K562 (cell line): ENCODE results near the gene PGLYRP1. TPM values are rescaled to one million over a fixed set of nuclear protein-coding genes. Genes with fewer than 3 reads are reported as not detected.

Experiments used
- ATAC-seq: fragments of 200-7000 bp; cut with Tn5 transposase; 3 replicates; pipeline ENCODE4 v1.9.1; 2020; ENCODE audit warnings: moderate library complexity
- BruUV-seq: library from RNA; stranded (reverse); fragments of 400-500 nt; replicated peaks from 2 replicates; lab custom pipeline; 2021; lab: Mats Ljungman, UMichigan
- CTCF ChIA-PET: fragments of 300-600 bp; formaldehyde crosslinking; extraction: SDS; loops from one replicate; lab custom pipeline; 2021; ENCODE audit warnings: low intra/inter-chr PET ratio; lab: Yijun Ruan, JAX
- POLR2A ChIA-PET: fragments of 300-600, 350-650 bp; sonication (Branson Sonifier 250); formaldehyde crosslinking; extraction: SDS; loops from one replicate; lab custom pipeline; 2021; ENCODE audit warnings: antibody characterized with exemption, inconsistent platforms; lab: Yijun Ruan, JAX
- DNase-seq, 4 experiments: peaks; one replicate each; pipeline versions ENCODE4 v3.0.0 to v3.0.0-alpha.2; 2011 to 2018; ENCODE audit warnings: low spot score in 3 of 4, mixed read lengths in 3 of 4; ENCODE audit errors: extremely low read depth in 1 of 4
- FAIRE-seq: peaks from 2 replicates; lab custom pipeline; 2011; peaks lifted over from hg19 to GRCh38; lab: Jason Lieb, UNC
- H2AFZ ChIP-seq: 2 replicates; pipeline ENCODE4 v1.6.0; 2011; ENCODE audit warnings: low read depth, low read length, control low read depth, inconsistent platforms
- H3K27ac ChIP-seq: fragments of 200-600 bp; 3 replicates; pipeline ENCODE4 v1.8.0; 2011; ENCODE audit warnings: low read depth, mild to moderate bottlenecking, control low read depth, inconsistent platforms, low read length, moderate library complexity, mixed read lengths; ENCODE audit errors: extremely low read depth
- H3K27me3 ChIP-seq, 2 experiments: fragments of 300-600 bp in 1 of 2; 2 replicates in 1 of 2; 3 replicates in 1 of 2; pipeline versions ENCODE4 v1.6.0 to v1.8.0; 2011; ENCODE audit warnings: inconsistent platforms in 2 of 2, low read length in 2 of 2, mild to moderate bottlenecking in 1 of 2, mixed read lengths in 1 of 2, moderate library complexity in 1 of 2; ENCODE audit not compliant: control insufficient read depth in 2 of 2, insufficient read depth in 2 of 2
- H3K36me3 ChIP-seq: fragments of 300-600 bp; 3 replicates; pipeline ENCODE4 v1.8.0; 2011; ENCODE audit warnings: mild to moderate bottlenecking, low read length, inconsistent platforms; ENCODE audit not compliant: control insufficient read depth, insufficient read depth
- H3K4me1 ChIP-seq, 2 experiments: fragments of 200-600 bp in 1 of 2; replicated peaks in 1 of 2; 2 replicates in 1 of 2; 3 replicates in 1 of 2; pipeline versions ENCODE4 v1.5.1 to v1.8.0; 2011; ENCODE audit warnings: inconsistent platforms in 2 of 2, low read length in 2 of 2, mild to moderate bottlenecking in 1 of 2, mixed read lengths in 1 of 2, moderate library complexity in 1 of 2; ENCODE audit not compliant: control insufficient read depth in 2 of 2, insufficient read depth in 2 of 2
- H3K4me2 ChIP-seq: 2 replicates; pipeline ENCODE4 v1.6.1; 2011; ENCODE audit warnings: low read length, control low read depth, inconsistent platforms, mixed read lengths; ENCODE audit not compliant: insufficient read depth
- H3K4me3 ChIP-seq: fragments of 200-600 bp; sonication (generic), shearing (Covaris generic); 2 replicates; pipeline ENCODE4 v1.5.1; 2016; ENCODE audit warnings: control low read depth, inconsistent platforms
- H3K79me2 ChIP-seq: fragments of 200-600 bp; 3 replicates; pipeline ENCODE4 v1.8.0; 2011; ENCODE audit warnings: low read length, inconsistent platforms; ENCODE audit not compliant: control insufficient read depth, insufficient read depth
- H3K9ac ChIP-seq, 2 experiments: 2 replicates each; pipeline versions ENCODE4 v1.6.0 to v1.6.1; 2011; ENCODE audit warnings: low read depth in 2 of 2, low read length in 2 of 2, control low read depth in 1 of 2, inconsistent platforms in 1 of 2, mild to moderate bottlenecking in 1 of 2, mixed read lengths in 1 of 2; ENCODE audit not compliant: insufficient read depth in 1 of 2
- H3K9me1 ChIP-seq: one replicate; pipeline ENCODE4 v1.6.0; 2011; ENCODE audit warnings: inconsistent platforms, mild to moderate bottlenecking, low read length, moderate library complexity; ENCODE audit not compliant: control insufficient read depth, insufficient read depth
- H3K9me3 ChIP-seq: replicated peaks from 2 replicates; pipeline ENCODE4 v1.5.1; 2011; ENCODE audit warnings: low read depth, low read length, inconsistent platforms; ENCODE audit not compliant: control insufficient read depth, insufficient read depth
- H4K20me1 ChIP-seq: replicated peaks from 2 replicates; pipeline ENCODE4 v1.6.1; 2011; ENCODE audit warnings: low read length, inconsistent platforms, mixed read lengths; ENCODE audit not compliant: control insufficient read depth, insufficient read depth
- CUX1 ChIP-seq: fragments of 200-800 bp; sonication (Bioruptor generic); IDR thresholded peaks from 2 replicates; pipeline ENCODE4 v1.6.1; 2016; ENCODE audit warnings: missing genetic modification characterization, missing compliant biosample characterization
- GABPB2 ChIP-seq: fragments of 250-450 bp; sonication (Bioruptor Pico); conservative IDR thresholded peaks from 2 replicates; pipeline ENCODE4 v1.5.1; 2021; ENCODE audit warnings: mild to moderate bottlenecking
- HLTF ChIP-seq: fragments of 450-650 bp; IDR thresholded peaks from 2 replicates; pipeline ENCODE4 v1.6.1; 2016
- HNRNPLL ChIP-seq: fragments of 200-400 bp; formaldehyde crosslinking; IDR thresholded peaks from 2 replicates; pipeline ENCODE4 v1.6.1; 2017; ENCODE audit warnings: low read length, low read depth, mild to moderate bottlenecking; ENCODE audit not compliant: poor library complexity, severe bottlenecking
- JUND ChIP-seq, 2 experiments: IDR thresholded peaks; 2 replicates in 1 of 2; 3 replicates in 1 of 2; pipeline ENCODE4 v1.6.1; 2011; ENCODE audit warnings: borderline replicate concordance in 2 of 2, low read depth in 2 of 2, low read length in 2 of 2, improper control_type of control experiment in 1 of 2, missing biosample characterization in 1 of 2, missing genetic modification characterization in 1 of 2, missing genetic modification reagents in 1 of 2
- NONO ChIP-seq, 2 experiments: fragments of 200-400 bp in 1 of 2; fragments of 450-650 bp in 1 of 2; formaldehyde crosslinking in 1 of 2; IDR thresholded peaks; 2 replicates each; pipeline ENCODE4 v1.6.1; 2017; ENCODE audit warnings: low read depth in 2 of 2, mild to moderate bottlenecking in 2 of 2, moderate library complexity in 2 of 2, low read length in 1 of 2
- NR4A1 ChIP-seq, 2 experiments: fragments of 250-450 bp in 1 of 2; fragments of 450-650 bp in 1 of 2; sonication (Bioruptor Pico) in 1 of 2; IDR thresholded peaks; 2 replicates each; pipeline versions ENCODE4 v1.4.0 to v1.6.1; 2016 to 2020; ENCODE audit warnings: mild to moderate bottlenecking in 2 of 2, missing compliant biosample characterization in 1 of 2, missing genetic modification characterization in 1 of 2, moderate library complexity in 1 of 2
- SAFB2 ChIP-seq: fragments of 200-400 bp; formaldehyde crosslinking; IDR thresholded peaks from 2 replicates; pipeline ENCODE4 v1.6.1; 2018; ENCODE audit warnings: borderline replicate concordance, low read length, low read depth, moderate library complexity; ENCODE audit not compliant: severe bottlenecking
- SMARCE1 ChIP-seq: fragments of 450-650 bp; IDR thresholded peaks from 2 replicates; pipeline ENCODE4 v1.7.1; 2016; ENCODE audit warnings: mild to moderate bottlenecking
- SRF ChIP-seq, 2 experiments: fragments of 250-450, 450-650 bp in 1 of 2; sonication (Bioruptor Pico) in 1 of 2; sonication (generic) in 1 of 2; formaldehyde crosslinking; IDR thresholded peaks; 2 replicates each; pipeline versions ENCODE4 v1.5.0 to v1.5.1; 2020 to 2022; ENCODE audit warnings: mild to moderate bottlenecking in 1 of 2, missing genetic modification reagents in 1 of 2
- ZNF133 ChIP-seq: fragments of 250-450 bp; sonication (Bioruptor Pico); IDR thresholded peaks from 2 replicates; pipeline ENCODE4 v1.4.0; 2020; ENCODE audit warnings: mild to moderate bottlenecking
- ZNF217 ChIP-seq: sonication (generic); formaldehyde crosslinking; IDR thresholded peaks from 2 replicates; pipeline ENCODE4 v1.8.0; 2022; ENCODE audit warnings: mild to moderate bottlenecking, missing genetic modification reagents
- ZNF274 ChIP-seq: IDR thresholded peaks from 2 replicates; pipeline ENCODE4 v1.6.1; 2011; ENCODE audit warnings: low read depth, mild to moderate bottlenecking, low read length, moderate library complexity, borderline replicate concordance
- WGBS: fragments of 100-300 bp; shearing (Covaris generic); methylation state at CpG from one replicate; pipeline ENCODE4 v1.1.6; 2016; ENCODE audit warnings: low coverage, mixed read lengths; ENCODE audit not compliant: insufficient coverage; ENCODE audit errors: missing lambda C conversion rate; 5-methylcytosine and 5-hydroxymethylcytosine counted together
- in situ Hi-C: fragments of 300-500 bp; cut with MboI; formaldehyde crosslinking; loops from 4 replicates; pipeline ENCODE4 v1.15.0; 2018; ENCODE audit warnings: inconsistent platforms, mixed read lengths
- intact Hi-C: fragments of 100-400 bp; cut with micrococcal nuclease; formaldehyde crosslinking; loops from 2 replicates; pipeline ENCODE4 v1.14.2; 2022
- polyA plus RNA-seq, 8 experiments: library from polyadenylated mRNA; depleted of rRNA in 4 of 8; stranded (reverse) in 5 of 8; unstranded in 3 of 8; fragments of >200 nt; fragmentation: Nextera tagmentation in 2 of 8; fragmentation: Illumina TruSeq in 1 of 8; extraction: Ambion mirVana in 2 of 8; extraction: Trizol in 1 of 8; gene quantifications; 2 replicates each; pipeline versions ENCODE4 v1.2.1 to v1.2.3, GENCODE V29; 2011 to 2014; ENCODE audit warnings: inconsistent platforms in 1 of 8, missing spikeins in 1 of 8
- total RNA-seq, 7 experiments: library from RNA; depleted of rRNA in 6 of 7; stranded (reverse); fragments of >200 nt in 6 of 7; fragmentation: Illumina TruSeq in 2 of 7; extraction: Trizol in 2 of 7; gene quantifications; 2 replicates each; pipeline versions ENCODE4 v1.2.1 to v1.2.3, GENCODE V29; 2011 to 2021; ENCODE audit warnings: low replicate concordance in 1 of 7
- TF ChIP-seq, protein P1 (sequence below): fragments of 200-800 bp; sonication (Bioruptor generic); IDR thresholded peaks from 2 replicates; pipeline ENCODE4 v1.6.1; 2017; ENCODE audit warnings: missing genetic modification characterization, missing compliant biosample characterization

The PGLYRP1 gene
- total and polyA plus RNA-seq, 9 of the 15 experiments (the other 6 are each of a cell fraction or from before 2014, with no cell fraction given), result not detected

DNA sequence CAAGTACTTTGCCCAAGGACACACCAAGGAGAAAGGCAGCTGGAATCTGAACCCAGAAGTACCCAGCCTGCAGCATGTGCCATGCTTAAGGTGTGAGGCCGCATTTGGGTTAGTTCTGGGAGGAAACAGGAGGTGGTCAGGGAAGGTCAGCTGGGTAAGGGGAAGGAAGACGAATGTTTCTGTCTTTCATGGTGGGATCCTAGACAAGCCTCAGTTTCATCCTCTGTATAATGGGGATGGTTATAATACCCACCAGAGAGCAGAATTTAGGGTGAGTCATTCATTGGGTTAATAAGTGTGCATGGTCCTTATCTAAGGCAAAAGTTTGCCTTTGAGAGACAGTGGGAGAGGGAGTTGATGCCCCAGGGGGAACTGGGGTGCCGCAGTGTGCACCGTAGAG lies 24.0 kb downstream of the PGLYRP1 start (continued):
- TF ChIP-seq SRF (CRISPR knock-in tag; IDR thresholded peaks at IDR 0.05), result no peak
- TF ChIP-seq JUND (IDR thresholded peaks at IDR 0.05; ENCODE audit: borderline replicate concordance, low read depth, low read length), result no peak
- no peak for TF ChIP-seq JUND (tag; IDR thresholded peaks at IDR 0.05; ENCODE audit: borderline replicate concordance, low read depth, low read length)
- TF ChIP-seq NR4A1 (CRISPR knock-in tag; IDR thresholded peaks at IDR 0.05), result no peak
- no peak for TF ChIP-seq NR4A1 (tag; IDR thresholded peaks at IDR 0.05)
- no peak for TF ChIP-seq SMARCE1
- TF ChIP-seq HNRNPLL, result no peak
- TF ChIP-seq, protein P1, sequence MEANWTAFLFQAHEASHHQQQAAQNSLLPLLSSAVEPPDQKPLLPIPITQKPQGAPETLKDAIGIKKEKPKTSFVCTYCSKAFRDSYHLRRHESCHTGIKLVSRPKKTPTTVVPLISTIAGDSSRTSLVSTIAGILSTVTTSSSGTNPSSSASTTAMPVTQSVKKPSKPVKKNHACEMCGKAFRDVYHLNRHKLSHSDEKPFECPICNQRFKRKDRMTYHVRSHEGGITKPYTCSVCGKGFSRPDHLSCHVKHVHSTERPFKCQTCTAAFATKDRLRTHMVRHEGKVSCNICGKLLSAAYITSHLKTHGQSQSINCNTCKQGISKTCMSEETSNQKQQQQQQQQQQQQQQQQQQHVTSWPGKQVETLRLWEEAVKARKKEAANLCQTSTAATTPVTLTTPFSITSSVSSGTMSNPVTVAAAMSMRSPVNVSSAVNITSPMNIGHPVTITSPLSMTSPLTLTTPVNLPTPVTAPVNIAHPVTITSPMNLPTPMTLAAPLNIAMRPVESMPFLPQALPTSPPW, result no peak

GRCh38 chr19:45996933-45997332 lies 25.9 kb downstream of the PGLYRP1 start:
- Histone ChIP-seq H3K9ac (0 out of 4 replicates have a peak overlapping the region, but pooled peaks of 1 of the 2 experiments have one; percentile 42), H2AFZ (no peak overlapping the region), H3K36me3 (peaks cover 7% of the 10 kb centered on the region; the same call in 2 of the 3 replicates), H3K9me1 (no peaks in the 10 kb centered on the region), H3K27me3 (no peaks in the 10 kb centered on the region), H4K20me1 (peaks cover 17% of the 10 kb centered on the region), H3K4me3 (no peak overlapping the region), H3K9me3 (no peaks in the 10 kb centered on the region), H3K79me2 (peaks cover 10% of the 10 kb centered on the region; the same call in 2 of the 3 replicates), H3K4me2 (no peak overlapping the region), H3K27ac (no peak overlapping the region), H3K4me1 (peaks cover 21 to 22% of the 10 kb centered on the region in 2 experiments; a peak in 4 of 5 replicates)
- CTCF ChIA-PET, result no interaction called here
- DNase-seq (no peak), ATAC-seq (no peak), FAIRE-seq (no peak)
- intact Hi-C loops, result no loop called here
- WGBS, result 74% methylated on average over 8 of the region's 8 CpGs
- in situ Hi-C loops, result no loop called here
- POLR2A ChIA-PET, result interaction anchor here (0.5 kb wide), 1 partner anchor 503 kb away, joined by 3 read pairs; no protein-coding TSS in a partner anchor
- no TSS peak for BruUV-seq
- TF ChIP-seq HLTF (no peak), CUX1 (CRISPR knock-in tag) (no peak), SAFB2 (no peak), NONO (IDR thresholded peaks at IDR 0.05; ENCODE audit: low read depth in 2 of 2, low read length in 1 of 2) (no peak), ZNF133 (no peak), ZNF274 (no peak), ZNF217 (CRISPR knock-in tag) (no peak), GABPB2 (no peak)
